ENCODE data around the gene DCAF12. TPM values are rescaled to one million over a fixed set of nuclear protein-coding genes. Genes with fewer than 3 reads are reported as not detected.

DCAF12 gene
- total and polyA plus RNA-seq, 8 donors, result 4.1 to 54.3 (median 21.4) TPM

- Histone ChIP-seq H3K36me3 (peaks cover 70 to 100% (median 95%) of the 10 kb centered on the region in 4 donors), H3K27ac (no peak overlapping the region), H3K4me1 (no peaks in the 10 kb centered on the region), H3K27me3 (no peaks in the 10 kb centered on the region), H3K9me3 (no peaks in the 10 kb centered on the region), H3K4me3 (no peak overlapping the region)
- 87 to 93% (median 91%) methylated on average over 4 of the region's 4 CpGs for WGBS, 5 donors
- no peak for DNase-seq
- intact Hi-C loops (cut with DNase I; ENCODE audit: low total_unique reads), result no loop called here
- no peak for TF ChIP-seq POLR2AphosphoS5 (IDR thresholded peaks at IDR 0.05)
- TF ChIP-seq POLR2A (IDR thresholded peaks at IDR 0.05), result no peak
- no peak for TF ChIP-seq EP300 (IDR thresholded peaks at IDR 0.05)
- TF ChIP-seq CTCF (IDR thresholded peaks at IDR 0.05), result no peak
These were observed 29.7 kb downstream of the DCAF12 start for GRCh38 chr9:34096751-34097150.

GRCh38 chr9:34093578-34093977, 32.9 kb downstream of the DCAF12 start:
- intact Hi-C loops (cut with DNase I; ENCODE audit: low total_unique reads), result no loop called here
- H3K36me3 ChIP-seq, result peaks cover 79 to 100% (median 100%) of the 10 kb centered on the region in 4 donors
- 56 to 73% (median 68%) methylated on average over 5 of the region's 5 CpGs for WGBS, 5 donors

GRCh38 chr9:34089311-34089710, 37.2 kb downstream of the DCAF12 start:
- no peak overlapping the region for H3K4me3 ChIP-seq
- no peak for DNase-seq
- TF ChIP-seq EP300 (IDR thresholded peaks at IDR 0.05) (no peak), POLR2AphosphoS5 (IDR thresholded peaks at IDR 0.05) (no peak), POLR2A (IDR thresholded peaks at IDR 0.05) (no peak), CTCF (IDR thresholded peaks at IDR 0.05) (no peak)
- no peak overlapping the region for H3K27ac ChIP-seq
- H3K36me3 ChIP-seq, result peaks cover 64 to 93% (median 91%) of the 10 kb centered on the region in 4 donors
- peaks cover 0 to 22% (median 15%) of the 10 kb centered on the region in 4 donors for H3K4me1 ChIP-seq
- H3K9me3 ChIP-seq, result no peaks in the 10 kb centered on the region
- WGBS, 5 donors, result 93 to 95% (median 94%) methylated on average over 7 of the region's 7 CpGs
- H3K27me3 ChIP-seq, result no peaks in the 10 kb centered on the region
- intact Hi-C loops (cut with DNase I; ENCODE audit: low total_unique reads), result no loop called here

More at GRCh38 chr9:34093578-34093977, 32.9 kb downstream of the DCAF12 start:
- H3K9me3 ChIP-seq, result no peaks in the 10 kb centered on the region
- TF ChIP-seq EP300 (IDR thresholded peaks at IDR 0.05) (no peak), CTCF (IDR thresholded peaks at IDR 0.05) (no peak), POLR2AphosphoS5 (IDR thresholded peaks at IDR 0.05) (no peak), POLR2A (IDR thresholded peaks at IDR 0.05) (no peak)
- no peaks in the 10 kb centered on the region for H3K27me3 ChIP-seq
- DNase-seq, result no peak
- H3K4me1 ChIP-seq, result no peaks in the 10 kb centered on the region
- no peak overlapping the region for H3K27ac ChIP-seq
- no peak overlapping the region for H3K4me3 ChIP-seq

GRCh38 chr9:34087370-34087769, 39.1 kb downstream of the DCAF12 start:
- 24 to 43% (median 32%) methylated on average over 1 of the region's 1 CpG for WGBS, 5 donors
- no peak for DNase-seq
- Histone ChIP-seq H3K27me3 (no peaks in the 10 kb centered on the region), H3K9me3 (no peaks in the 10 kb centered on the region), H3K27ac (peak overlapping the region in 4 of 5 donors; percentile 8 to 73 (median 36)), H3K4me3 (no peak overlapping the region), H3K4me1 (peaks cover 0 to 28% (median 16%) of the 10 kb centered on the region in 4 donors), H3K36me3 (peaks cover 49 to 73% (median 72%) of the 10 kb centered on the region in 4 donors)
- TF ChIP-seq CTCF (IDR thresholded peaks at IDR 0.05) (no peak), POLR2A (IDR thresholded peaks at IDR 0.05) (no peak), POLR2AphosphoS5 (IDR thresholded peaks at IDR 0.05) (no peak), EP300 (IDR thresholded peaks at IDR 0.05) (no peak)
- intact Hi-C loops (cut with DNase I; ENCODE audit: low total_unique reads), result no loop called here
